Stimulated activated CD4-positive, alpha-beta T cell treated with anti-CD3 and anti-CD28 coated beads, Interleukin-4, amount 100 ng/mL, for 48 hours (primary cell): ENCODE measurements around the gene SMURF1.
"Not testable (repeated sequence)": the region's sequence is repeated elsewhere in the genome, so short reads cannot be mapped to it uniquely, and the experiment has no call there.

Experiments
- DNase-seq, 2 donors: peaks; one replicate each; pipeline ENCODE4 v3.0.0-alpha.2; 2020; ENCODE audit warnings: low read depth in 2 of 2

The SMURF1 gene

DNA sequence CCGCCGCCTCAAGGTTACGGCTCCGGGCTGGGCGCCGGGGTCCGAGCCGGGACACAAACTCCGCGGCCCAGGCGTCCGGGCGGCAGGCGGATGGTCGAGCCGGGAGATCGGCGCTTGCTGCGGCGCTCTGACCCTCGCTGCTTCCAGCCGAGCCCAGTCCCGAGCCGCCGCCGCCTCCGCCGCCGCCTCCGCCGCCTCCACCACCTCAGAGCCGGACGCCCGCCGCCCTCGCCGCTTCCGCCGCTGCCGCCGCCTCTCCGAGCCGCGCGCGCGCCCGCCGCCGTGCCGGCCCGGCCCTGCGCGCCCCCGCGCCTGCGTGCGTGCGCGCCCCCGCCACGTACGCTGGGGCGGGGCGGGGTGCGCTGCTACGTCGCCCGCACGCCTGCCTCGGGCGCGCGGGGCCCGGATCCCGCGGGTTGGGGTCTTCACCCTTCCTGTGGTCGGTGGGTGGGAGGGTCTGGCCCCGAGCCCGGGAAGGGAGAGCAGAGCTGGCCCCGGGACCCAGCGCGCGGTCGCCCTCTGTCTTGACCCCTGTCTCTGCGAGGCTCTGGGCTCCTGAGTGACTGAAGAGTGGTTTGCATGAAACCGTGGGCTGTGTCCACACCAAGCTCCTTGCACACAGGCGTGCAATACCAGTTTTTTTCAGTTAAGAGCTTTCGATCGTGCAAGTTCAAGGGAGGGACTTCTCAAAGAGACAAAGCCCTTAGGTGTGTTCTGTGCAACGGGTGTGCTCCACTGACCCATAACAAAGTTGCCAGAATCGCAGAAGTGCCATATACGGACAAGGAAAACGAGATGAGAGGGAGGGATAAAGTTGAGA lies at the start of gene SMURF1:
SMURF1 (minus strand) TSS at position 256 of the 820 bp plus-strand sequence. CDS start 328 bp downstream, outside the sequence.
- peak; percentile 56 to 60 for DNase-seq

DNA sequence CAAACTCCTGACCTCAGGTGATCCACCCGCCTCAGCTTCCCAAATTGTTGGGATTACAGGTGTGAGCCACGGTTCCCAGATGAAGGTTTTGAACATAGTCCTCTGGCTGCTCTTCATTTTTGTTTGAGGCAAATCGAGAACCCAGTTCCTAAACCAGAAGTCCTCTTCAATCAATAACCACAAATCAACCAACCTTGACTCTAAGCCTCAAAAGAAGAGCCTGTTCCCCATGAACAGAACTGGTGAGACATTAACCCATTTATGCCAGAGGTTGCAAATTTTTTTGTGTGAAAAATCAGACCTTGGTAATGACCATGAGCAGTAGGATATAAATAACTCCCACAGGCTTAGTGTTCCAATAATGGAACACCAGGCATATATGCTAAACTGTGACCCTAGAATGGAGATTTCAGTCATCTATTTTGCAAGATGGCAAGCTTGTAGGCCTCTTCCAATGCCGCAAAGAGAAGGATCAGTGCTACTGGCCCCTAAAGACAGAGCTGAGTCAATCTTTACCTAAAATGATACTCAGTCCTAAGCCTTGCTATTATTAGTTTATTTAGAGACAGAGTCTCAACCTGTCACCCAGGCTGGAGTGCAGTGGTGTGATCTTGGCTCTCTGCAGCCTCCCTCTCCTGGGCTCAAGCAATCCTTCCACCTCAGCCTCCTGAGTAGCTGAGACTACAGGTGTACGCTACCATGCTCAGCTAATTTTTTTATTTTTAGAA lies 48.1 kb upstream of the SMURF1 start:
- no peak for DNase-seq

DNA sequence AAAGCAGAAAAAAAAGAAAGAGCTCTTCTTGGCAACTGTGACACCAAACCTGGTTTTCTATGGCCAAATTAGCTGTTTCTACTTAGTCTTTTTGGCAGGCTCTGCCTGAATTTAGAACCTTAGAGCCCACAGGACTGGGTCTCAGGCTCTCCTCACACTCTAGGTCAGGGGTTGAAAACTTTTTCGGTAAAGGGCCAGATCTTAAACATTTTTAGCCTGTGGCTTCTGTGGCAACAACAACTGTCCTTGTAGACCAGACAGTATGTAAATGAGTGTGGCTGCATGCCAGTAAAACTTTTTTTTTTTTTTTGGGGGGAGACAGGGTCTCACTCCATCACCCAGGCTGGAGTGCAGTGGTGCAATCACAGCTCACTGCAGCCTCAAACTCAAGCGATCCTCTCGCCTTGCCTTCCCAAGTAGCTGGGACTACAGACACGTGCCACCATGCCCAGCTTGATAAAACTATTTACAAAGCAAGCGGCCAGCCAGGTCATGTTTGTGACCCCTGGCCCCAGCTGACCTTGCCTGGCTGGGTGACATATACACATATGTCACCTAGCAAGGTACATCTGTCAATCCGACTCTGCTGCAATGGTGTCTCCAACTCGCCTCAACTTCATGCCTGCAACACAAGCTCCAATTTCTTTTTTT lies 46.6 kb upstream of the SMURF1 start:
- DNase-seq, result no peak

DNA sequence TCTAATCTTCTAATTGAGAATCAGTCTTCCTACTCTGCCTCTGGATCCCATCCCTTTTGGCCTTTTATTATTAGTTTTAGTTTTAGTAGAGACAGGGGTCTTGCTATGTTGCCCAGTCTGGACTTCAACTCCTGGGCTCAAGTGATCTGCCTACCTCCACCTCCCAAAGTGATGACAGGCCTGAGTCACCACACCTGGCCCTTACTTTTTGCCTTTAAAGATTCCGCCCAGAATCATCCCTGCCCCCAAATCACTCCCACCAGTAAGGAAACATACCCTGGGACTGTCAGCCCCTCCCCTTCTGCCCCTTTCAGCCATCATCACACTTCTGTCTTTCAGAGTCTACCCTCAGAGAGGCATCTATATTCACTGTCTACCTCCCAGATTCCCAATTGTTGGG lies 45.3 kb upstream of the SMURF1 start:
- DNase-seq, result no peak

DNA sequence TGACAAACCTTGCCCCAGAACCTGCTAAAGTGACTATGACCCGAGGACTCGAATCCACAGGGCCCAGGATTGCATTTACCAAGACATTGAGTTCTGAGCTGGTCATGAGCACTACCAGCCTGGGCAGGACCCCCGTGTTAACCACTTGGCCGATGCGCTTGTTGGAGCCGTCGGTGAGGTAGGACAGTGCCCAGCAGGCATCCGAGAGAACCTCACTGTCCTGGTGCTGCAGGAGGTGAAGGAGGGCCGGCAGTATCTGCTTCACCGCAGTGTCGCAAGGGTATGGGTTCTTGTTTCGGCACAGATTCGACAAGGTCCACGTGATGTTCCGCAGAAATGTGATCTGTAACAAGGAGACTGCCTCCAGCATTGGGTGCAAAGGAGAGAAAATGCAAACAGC lies 44.3 kb upstream of the SMURF1 start:
- DNase-seq, result no peak

DNA sequence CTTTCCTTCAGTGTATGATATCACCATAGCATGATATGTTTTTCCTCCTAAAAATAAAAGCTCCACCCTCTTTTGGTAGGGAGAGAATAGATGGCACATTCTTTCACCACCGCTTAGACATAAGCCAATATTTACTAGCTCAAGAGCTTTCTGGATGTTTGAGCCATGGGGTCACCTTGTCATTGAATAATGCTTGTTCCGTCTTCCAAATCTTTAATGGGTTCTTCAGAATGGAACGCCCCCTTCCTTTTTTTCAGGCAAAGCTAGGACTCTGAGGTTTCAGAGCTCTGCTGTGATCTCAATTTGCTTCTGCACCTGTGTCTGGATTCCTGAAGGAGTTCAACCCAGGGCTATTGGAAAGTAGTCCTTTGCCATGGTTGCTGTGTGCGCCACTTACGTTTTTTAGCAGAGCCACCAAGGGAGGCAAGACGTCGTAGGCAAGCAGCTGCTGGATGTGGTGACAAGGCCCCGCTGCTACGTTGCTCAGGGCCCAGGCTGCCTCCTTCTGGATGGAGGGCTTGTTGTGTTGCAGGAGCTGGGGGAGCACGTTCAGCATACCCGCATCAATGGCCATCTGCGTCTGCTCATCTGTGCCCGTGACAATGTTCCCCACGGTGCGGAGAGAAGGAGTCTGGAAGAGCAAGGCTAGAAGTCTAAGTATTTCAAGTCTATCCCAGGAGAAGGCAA lies 40.8 kb upstream of the SMURF1 start:
- DNase-seq, result no peak

DNA sequence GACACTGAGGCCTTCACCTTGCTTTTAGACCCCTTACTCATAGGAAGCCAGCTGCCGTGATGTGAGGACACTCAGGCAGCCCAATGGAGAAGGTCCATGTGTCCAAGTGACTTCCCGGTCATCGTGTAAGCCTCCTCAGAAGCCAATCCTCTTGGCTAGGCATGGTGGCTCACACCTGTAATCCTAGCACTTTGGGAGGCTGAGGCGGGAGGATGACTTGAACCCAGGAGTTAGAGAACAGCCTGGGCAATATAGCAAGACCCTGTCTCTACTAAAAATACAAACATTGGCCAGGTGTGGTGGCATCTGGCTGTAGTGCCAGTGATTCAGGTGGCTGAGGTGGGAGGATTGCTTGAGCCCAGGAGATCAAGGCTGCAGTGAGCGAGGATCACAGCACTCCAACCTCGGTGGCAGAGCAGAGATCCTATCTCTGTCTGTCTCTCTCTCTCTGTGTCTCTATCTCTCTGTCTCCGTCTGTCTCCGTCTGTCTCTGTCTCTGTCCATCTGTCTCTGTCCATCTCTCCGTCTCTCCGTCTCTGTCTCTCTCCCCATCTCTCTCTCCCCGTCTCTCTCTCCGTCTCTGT lies 36.3 kb upstream of the SMURF1 start:
- no peak for DNase-seq

DNA sequence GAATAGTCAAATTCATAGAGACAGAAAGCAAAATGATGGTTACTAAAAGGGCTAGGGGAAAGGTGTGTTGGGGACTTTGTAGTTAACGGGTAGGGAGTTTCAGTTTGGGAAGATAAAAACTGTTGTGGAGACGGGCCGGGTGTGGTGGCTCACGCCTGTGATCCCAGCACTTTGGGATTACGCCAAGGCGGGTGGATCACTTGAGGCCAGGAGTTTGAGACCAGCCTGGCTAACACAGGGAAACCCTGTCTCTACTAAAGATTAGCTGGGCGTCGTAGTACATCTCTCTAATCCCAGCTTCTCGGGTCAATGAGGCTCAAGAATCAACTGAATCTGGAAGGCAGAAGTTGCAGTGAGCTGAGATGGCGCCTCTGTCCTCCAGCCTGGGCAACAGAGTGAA lies 33.3 kb upstream of the SMURF1 start:
- DNase-seq, result no peak

DNA sequence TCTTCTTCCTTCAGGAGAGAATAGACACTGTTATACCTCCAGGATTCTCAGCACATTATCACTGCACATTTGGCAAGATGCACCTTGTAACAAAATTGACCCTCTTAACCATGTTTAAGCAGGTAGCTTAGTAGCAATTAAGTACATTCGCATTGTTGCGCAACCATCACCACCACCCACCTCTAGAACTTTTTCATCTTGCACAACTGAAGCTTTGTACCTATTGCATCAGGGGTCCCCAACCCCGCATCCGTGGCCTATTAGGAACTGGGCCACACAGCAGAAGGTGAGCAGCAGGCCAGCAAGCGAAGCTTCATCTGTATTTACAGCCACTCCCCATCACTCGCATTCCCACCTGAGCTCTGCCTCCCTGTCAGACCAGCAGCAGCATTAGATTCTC lies 29.9 kb upstream of the SMURF1 start:
- no peak for DNase-seq

DNA sequence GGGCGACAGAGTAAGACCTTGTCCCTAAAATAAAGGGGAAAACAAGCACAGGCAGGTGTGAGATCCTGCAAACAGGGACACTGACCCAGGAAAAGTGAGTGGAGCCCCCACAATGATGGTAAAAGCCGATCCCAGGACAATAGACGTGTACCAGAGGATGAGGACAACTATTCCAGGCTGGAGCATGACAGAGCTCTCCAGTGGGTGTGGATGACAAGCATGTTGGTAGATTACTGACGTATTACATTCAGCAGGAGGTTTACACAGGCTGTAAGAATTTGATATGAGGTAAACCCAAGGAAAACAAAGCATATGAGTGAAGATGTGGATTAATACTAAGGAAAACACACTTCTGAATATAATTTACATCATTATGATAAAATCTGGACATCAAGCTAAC lies 27.8 kb upstream of the SMURF1 start:
- DNase-seq, result no peak

DNA sequence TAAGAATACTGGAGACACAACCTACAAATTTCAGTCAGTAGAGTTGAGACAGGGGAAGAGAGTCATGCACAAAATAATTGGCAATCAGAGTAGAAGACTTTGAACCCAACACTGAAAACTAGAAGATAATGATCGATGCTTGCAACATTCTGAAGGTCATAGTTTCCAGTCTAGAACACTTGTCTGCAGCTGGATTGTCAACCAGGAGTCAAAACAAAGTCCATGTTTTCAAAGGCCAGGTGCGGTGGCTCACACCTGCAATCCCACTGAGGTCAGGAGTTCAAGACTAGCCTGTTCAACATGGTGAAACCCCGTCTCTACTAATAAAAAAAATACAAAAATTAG lies 26.8 kb upstream of the SMURF1 start:
- DNase-seq, result no peak

DNA sequence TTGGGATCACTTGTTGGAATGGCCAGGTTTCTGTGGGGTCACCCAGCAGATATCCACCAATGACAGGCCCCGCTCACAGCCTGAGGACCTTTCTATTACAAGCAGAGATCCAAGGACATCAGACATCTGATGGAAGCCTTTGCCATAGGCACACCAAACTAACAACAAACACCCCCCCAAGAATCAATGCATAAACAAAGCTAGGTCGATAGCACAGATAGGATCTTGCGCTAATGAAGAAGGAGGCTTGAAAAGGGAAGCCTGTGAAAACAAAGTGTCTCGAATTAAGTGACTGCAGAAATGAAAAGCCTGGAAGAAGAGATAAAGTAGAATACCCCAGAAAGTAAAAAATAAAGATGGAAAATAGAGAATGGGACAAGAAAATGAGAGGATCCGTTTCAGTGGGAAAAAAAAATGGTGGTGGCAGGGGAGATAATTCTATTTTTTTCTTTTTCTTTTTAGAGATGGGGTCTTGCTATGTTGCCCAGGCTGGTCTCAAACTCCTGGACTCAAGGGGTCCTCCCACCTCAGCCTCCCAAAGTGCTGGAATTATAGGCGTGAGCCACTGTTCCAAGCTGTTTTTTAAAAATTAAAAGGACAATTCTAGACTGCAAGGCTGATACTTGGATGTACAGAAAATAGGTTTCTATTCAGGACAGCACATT lies 26.3 kb upstream of the SMURF1 start:
- DNase-seq, result no peak

DNA sequence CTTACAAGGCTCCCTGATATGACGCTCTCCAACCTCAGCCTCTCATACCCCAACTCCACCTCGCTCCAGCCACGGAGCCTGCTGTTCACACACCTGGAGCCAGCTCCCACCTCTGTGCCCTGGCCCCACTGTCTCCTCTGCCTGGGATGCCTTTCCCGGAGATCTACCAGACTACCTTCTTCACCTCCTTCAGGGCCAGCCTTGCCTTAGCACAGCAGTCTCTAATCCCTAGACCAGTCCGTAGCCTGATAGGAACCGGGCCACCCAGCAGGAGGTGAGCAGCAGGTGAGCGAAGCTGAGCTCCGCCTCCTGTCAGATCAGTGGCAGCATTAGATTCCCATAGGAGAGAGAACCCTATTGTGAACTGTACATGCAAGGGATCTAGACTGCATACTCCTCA lies 23.2 kb upstream of the SMURF1 start:
- no peak for DNase-seq

DNA sequence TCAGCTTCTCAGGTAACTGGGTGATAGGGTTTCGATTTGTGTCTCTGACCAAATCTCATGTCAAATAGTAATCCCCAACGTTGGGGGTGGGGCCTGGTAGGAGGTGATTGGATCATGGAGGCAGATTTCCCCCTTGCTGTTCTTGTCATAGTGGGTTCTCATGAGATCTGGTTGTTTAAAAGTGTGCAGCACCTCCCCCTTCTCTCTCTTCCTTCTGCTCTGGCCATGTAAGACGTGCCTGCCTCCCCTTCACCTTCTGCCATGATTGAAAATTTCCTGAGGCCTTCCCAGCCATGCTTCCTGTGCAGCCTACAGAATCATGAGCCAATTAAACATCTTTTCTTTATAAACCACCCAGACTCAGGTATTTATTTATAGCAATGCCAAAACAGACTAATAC lies 21.9 kb upstream of the SMURF1 start:
- DNase-seq, result no peak

DNA sequence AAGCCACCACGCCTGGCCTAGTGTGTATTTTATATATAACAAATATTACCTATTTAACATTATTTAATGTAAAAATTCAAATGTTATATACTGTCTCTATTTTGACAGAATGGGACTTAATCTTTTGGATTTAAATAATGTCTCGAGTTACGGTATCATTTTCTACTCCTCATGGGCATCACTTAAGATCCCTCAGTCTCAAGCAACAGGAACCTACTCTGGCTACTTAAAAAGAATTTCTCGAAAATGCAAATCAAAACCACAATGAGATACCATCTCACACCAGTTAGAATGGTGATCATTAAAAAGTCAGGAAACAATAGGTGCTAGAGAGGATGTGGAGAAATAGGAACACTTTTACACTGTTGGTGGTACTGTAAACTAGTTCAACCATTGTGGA lies 19.8 kb upstream of the SMURF1 start:
- not testable (repeated sequence) for DNase-seq

DNA sequence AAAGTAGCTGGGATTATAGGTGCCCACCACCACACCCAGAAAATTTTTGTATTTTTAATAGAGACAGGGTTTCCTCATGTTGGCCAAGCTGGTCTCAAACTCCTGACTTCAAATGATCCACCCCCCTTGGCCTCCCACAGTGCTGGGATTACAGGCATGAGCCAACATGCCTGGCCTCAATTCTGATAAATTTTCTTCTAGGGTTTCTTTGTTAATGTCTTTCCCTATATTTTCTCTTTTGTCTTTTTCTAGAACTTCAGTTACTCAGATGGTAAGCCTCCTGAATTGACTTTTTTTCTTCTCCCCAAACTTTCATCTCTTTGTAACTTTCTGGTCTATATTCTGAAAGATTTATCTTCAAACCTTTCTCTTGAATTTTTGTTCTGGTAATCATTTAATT lies 12.7 kb upstream of the SMURF1 start:
- no peak for DNase-seq

DNA sequence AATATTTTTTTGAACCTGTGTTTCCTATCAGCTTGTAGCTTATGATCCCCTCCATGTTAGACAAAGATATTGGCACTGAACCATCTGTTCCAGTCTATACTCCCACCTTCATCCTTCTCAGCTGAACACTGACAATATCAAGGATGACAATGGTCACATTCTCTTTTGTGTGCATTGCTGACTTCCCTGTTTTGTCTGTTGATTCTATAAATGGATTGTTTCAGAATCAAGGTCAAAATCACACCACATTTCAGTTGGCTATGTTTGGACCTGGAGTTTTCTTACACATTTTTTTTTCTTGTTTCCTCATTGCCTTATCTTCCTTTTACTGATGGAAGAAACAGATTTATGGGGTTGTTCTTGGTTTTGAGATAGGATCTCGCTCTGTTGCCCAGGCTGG lies 11.3 kb upstream of the SMURF1 start:
- DNase-seq, result no peak

DNA sequence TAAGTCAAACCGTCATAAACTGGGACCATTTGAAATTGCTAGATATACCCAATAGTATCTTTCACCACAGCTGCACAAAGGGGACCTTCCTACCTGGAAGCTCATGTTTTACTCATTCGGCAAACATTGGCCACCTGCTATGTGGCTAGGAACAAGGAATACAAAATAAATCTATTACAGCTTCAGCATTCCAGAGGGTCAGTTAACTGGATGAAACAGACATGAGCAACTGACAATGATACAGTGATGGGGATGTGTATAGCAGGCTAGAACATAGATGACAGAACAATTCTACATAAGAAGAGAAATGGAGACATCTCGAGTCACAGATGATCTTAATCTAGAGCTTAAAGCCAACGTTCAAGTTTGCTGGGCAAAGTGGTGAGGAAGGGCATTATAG lies 3.1 kb upstream of the SMURF1 start:
- no peak for DNase-seq

DNA sequence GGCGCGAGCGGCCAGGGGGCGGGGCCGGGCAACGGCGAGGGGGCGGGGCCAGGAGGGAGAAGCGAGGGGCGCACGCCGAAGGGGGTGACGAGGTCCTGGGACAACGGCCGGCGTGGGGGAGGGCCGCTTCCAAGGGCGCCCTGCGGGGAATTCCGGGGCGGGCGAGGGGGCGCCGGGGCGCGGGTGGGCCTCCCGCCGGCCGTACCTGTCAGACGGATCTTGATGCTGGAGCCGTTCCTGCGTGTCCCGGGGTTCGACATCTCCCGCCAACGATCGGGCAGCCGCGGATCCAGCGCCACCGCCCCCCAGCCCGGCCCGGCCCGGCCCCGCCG lies 421 bp downstream of the SMURF1 start:
- DNase-seq, result no peak

DNA sequence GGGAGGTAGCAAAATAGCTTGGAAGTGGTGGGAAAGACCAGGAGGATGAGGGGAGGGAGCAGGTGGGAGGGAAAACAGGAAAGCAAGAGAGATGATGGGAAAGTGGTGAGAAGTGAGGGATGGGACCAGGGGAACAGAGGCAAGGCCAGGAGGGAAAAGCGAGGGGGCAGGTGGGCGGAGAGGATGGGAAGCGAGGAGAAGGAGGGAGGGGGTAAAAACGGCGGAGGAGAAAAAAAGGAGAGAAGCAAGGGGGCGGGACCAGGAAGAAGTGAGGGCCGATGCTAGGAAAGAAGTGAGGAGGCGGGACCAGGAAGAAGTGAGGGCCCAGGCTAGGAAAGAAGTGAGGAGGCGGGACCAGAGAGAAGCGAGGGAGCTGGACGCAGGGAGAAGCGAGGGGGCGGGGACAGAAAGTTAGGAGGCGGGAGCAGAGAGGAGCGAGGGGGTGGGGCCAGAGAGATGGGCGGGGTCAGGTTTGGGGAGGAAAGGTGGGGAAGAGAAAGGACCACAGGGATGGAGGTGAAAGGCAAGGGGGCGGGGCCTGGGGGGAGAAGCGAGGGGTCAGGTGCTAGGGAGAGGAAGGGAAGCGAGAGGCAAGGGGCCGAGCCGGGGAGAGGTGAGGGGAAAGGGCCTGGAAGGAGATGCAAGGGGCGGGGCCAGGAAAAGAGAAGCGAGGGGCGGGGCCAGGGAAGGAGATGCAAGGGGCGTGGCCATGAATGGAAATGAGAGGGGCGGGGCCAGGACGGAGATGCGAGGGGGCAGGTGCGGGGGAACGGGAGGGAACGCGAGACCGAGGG lies 984 bp downstream of the SMURF1 start:
- peak; percentile 86 to 94 for DNase-seq
